Hepatocyte (in vitro differentiated cells): ENCODE data around the gene GORASP2. TPM values are rescaled to one million over a fixed set of nuclear protein-coding genes. Genes with fewer than 3 reads are reported as not detected.

Experiments
- DNase-seq: peaks from one replicate; pipeline ENCODE4 v3.0.0-alpha.2; 2016; ENCODE audit warnings: low spot score
- H2AFZ ChIP-seq: fragments of 200-600 bp; sonication (generic); 2 replicates; pipeline ENCODE4 v1.6.0; 2016; ENCODE audit warnings: antibody characterized with exemption, mild to moderate bottlenecking
- H3K27ac ChIP-seq: fragments of 200-600 bp; sonication (generic); 2 replicates; pipeline ENCODE4 v1.5.1; 2016; ENCODE audit warnings: mild to moderate bottlenecking
- H3K27me3 ChIP-seq: fragments of 200-600 bp; sonication (generic); 2 replicates; pipeline ENCODE4 v1.6.1; 2016
- H3K36me3 ChIP-seq: fragments of 200-600 bp; sonication (generic); replicated peaks from 2 replicates; pipeline ENCODE4 v1.5.1; 2016; ENCODE audit warnings: low read depth; ENCODE audit not compliant: insufficient read depth
- H3K4me1 ChIP-seq: fragments of 200-600 bp; sonication (generic); 2 replicates; pipeline ENCODE4 v1.5.1; 2016; ENCODE audit warnings: mild to moderate bottlenecking, moderate library complexity; ENCODE audit not compliant: insufficient read depth
- H3K4me2 ChIP-seq: fragments of 200-600 bp; sonication (generic); 2 replicates; pipeline ENCODE4 v1.6.0; 2016
- H3K4me3 ChIP-seq: fragments of 200-600 bp; sonication (generic); 2 replicates; pipeline ENCODE4 v1.5.1; 2016; ENCODE audit warnings: mild to moderate bottlenecking
- H3K79me2 ChIP-seq: fragments of 200-600 bp; sonication (generic); 2 replicates; pipeline ENCODE4 v1.6.0; 2017; ENCODE audit warnings: mild to moderate bottlenecking
- H3K9me2 ChIP-seq: fragments of 200-600 bp; sonication (generic); replicated peaks from 2 replicates; pipeline ENCODE4 v1.6.0; 2017; ENCODE audit warnings: mild to moderate bottlenecking; ENCODE audit not compliant: insufficient read depth
- H3K9me3 ChIP-seq: fragments of 200-600 bp; sonication (generic); 2 replicates; pipeline ENCODE4 v1.5.1; 2016; ENCODE audit warnings: low read depth, mild to moderate bottlenecking
- H4K20me1 ChIP-seq: fragments of 200-600 bp; sonication (generic); 2 replicates; pipeline ENCODE4 v1.6.0; 2016; ENCODE audit warnings: mild to moderate bottlenecking; ENCODE audit not compliant: insufficient read depth, poor library complexity, severe bottlenecking
- CTCF ChIP-seq: fragments of 200-600 bp; sonication (generic); IDR thresholded peaks from 2 replicates; pipeline ENCODE4 v1.5.1; 2016; ENCODE audit warnings: antibody characterized with exemption, mild to moderate bottlenecking; ENCODE audit not compliant: poor library complexity
- EZH2 ChIP-seq: fragments of 200-600 bp; sonication (generic); IDR thresholded peaks from 2 replicates; pipeline ENCODE4 v1.6.1; 2016; ENCODE audit warnings: antibody characterized with exemption, mild to moderate bottlenecking, borderline replicate concordance
- EZH2phosphoT487 ChIP-seq: fragments of 200-600 bp; sonication (generic); IDR thresholded peaks from one replicate; pipeline ENCODE4 v1.6.1; 2018; ENCODE audit warnings: antibody characterized with exemption, mild to moderate bottlenecking, low read depth, moderate library complexity; ENCODE audit not compliant: unreplicated experiment, severe bottlenecking
- WGBS: methylation state at CpG from one replicate; pipeline ENCODE4 v1.1.6; 2016; ENCODE audit warnings: low lambda C conversion rate; ENCODE audit errors: missing lambda C conversion rate; 5-methylcytosine and 5-hydroxymethylcytosine counted together
- polyA plus RNA-seq: library from polyadenylated mRNA; unstranded; fragments of >200 nt; fragmentation: Nextera tagmentation; extraction: Ambion mirVana; gene quantifications from 2 replicates; pipeline ENCODE4 v1.2.1, GENCODE V29; 2016
- total RNA-seq: library from RNA; depleted of rRNA; stranded (reverse); fragments of >200 nt; gene quantifications from 2 replicates; pipeline ENCODE4 v1.2.3, GENCODE V29; 2014

The GORASP2 gene
- total and polyA plus RNA-seq, 2 experiments from 2014 or later, result 50.1 to 126 TPM

GRCh38 chr2:170883683-170884082 is 45.4 kb upstream of the GORASP2 start:
- no peak overlapping the region for H2AFZ ChIP-seq
- no peaks in the 10 kb centered on the region for H3K9me3 ChIP-seq
- no peaks in the 10 kb centered on the region for H3K9me2 ChIP-seq
- H3K4me1 ChIP-seq, result no peaks in the 10 kb centered on the region
- H3K4me3 ChIP-seq, result no peak overlapping the region
- no peak for DNase-seq
- no peaks in the 10 kb centered on the region for H4K20me1 ChIP-seq
- no peak overlapping the region for H3K27ac ChIP-seq
- H3K4me2 ChIP-seq, result no peak overlapping the region
- H3K79me2 ChIP-seq, result no peaks in the 10 kb centered on the region
- no peak for TF ChIP-seq EZH2phosphoT487
- TF ChIP-seq EZH2, result no peak
- TF ChIP-seq CTCF, result no peak
- H3K27me3 ChIP-seq, result no peaks in the 10 kb centered on the region
- WGBS, result 81% methylated on average over 2 of the region's 2 CpGs
- no peaks in the 10 kb centered on the region for H3K36me3 ChIP-seq

DNA sequence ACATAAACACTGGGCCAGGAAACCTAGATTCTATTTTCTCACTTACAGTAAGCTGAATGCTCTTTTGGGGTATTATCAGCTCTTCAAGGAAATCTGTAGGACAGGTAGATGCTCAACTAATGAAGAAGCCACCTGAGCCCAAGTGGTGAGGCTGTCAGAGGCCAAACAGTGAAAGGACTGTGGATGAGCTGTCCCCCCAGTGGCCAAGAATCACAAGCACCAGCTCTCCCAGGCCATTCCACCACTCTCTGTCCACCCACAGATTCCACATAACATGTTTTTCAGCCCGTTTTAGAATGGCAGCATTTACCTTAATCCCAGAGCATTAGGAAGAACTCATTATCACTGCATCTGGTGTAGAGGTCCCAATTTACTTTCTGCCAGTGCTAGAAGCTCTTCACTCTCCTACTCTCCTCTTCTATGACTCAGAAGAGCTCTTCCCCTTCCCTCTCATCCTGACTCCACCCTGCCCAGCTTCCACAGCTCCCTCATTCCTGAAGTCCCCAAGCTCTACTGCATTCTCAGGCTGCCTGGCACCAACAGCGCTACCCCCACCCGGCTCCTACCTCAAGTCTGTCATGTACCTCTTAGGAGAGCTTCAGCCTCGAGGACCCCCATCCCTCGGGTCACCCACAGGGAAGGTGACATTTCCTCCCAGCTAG is 43.8 kb upstream of the GORASP2 start:
- Histone ChIP-seq H3K79me2 (no peaks in the 10 kb centered on the region), H3K36me3 (no peaks in the 10 kb centered on the region), H3K9me3 (no peaks in the 10 kb centered on the region), H3K9me2 (no peaks in the 10 kb centered on the region), H3K4me2 (no peak overlapping the region), H3K27me3 (no peaks in the 10 kb centered on the region), H3K4me3 (no peak overlapping the region), H2AFZ (no peak overlapping the region), H3K4me1 (no peaks in the 10 kb centered on the region), H3K27ac (no peak overlapping the region), H4K20me1 (no peaks in the 10 kb centered on the region)
- no peak for TF ChIP-seq EZH2phosphoT487
- no peak for TF ChIP-seq EZH2
- 78% methylated on average over 5 of the region's 5 CpGs for WGBS
- no peak for DNase-seq

DNA sequence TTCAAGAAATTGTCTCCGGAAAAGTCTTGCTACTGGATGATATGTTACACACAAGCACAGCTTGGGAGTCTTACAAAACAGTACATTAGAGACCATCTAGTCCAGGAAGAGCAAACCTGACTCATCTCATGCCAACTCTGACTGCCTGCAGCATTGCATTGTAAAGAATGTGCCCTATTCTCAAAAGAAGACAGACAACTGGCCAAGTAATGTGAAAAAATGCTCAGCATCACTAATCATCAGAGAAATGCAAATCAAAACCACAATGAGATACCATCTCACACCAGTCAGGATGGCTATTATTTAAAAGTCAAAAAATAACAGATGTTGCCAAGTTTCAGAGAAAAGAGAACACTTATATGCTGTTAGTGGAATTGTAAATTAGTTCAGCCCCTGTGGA is 42.7 kb upstream of the GORASP2 start:
- Histone ChIP-seq H3K9me3 (no peaks in the 10 kb centered on the region), H3K27me3 (no peaks in the 10 kb centered on the region), H3K36me3 (no peaks in the 10 kb centered on the region), H4K20me1 (no peaks in the 10 kb centered on the region), H3K79me2 (no peaks in the 10 kb centered on the region), H3K4me1 (no peaks in the 10 kb centered on the region), H2AFZ (no peak overlapping the region), H3K9me2 (no peaks in the 10 kb centered on the region), H3K4me2 (no peak overlapping the region), H3K27ac (no peak overlapping the region), H3K4me3 (no peak overlapping the region)
- TF ChIP-seq EZH2phosphoT487, result no peak
- TF ChIP-seq EZH2, result no peak
- no peak for TF ChIP-seq CTCF
- WGBS, result 91% methylated on average over 1 of the region's 1 CpG
- DNase-seq, result no peak

DNA sequence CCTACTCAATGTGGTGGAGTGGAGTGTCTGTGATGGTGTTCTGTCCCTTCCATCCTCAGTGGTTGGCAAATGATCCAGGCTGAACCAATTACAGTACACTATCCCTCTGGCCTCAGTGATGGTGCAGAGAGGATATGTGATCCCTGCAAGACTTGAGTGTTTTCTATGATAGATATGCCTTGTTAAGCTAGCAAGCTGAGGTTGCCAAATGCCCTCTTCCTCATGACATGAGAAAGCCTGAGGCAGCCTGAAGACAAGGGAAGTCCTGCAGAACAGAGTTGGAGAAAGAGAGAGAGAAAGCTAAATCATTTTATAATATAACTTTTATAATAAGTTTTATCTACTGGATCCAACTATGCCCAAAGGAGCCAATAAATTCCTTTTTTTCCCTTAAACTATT is 41.6 kb upstream of the GORASP2 start:
- H3K27ac ChIP-seq, result no peak overlapping the region
- H2AFZ ChIP-seq, result no peak overlapping the region
- no peaks in the 10 kb centered on the region for H3K4me1 ChIP-seq
- H3K27me3 ChIP-seq, result no peaks in the 10 kb centered on the region
- no peak for DNase-seq
- no peak for TF ChIP-seq CTCF
- no peaks in the 10 kb centered on the region for H3K9me2 ChIP-seq
- no peak overlapping the region for H3K4me3 ChIP-seq
- H3K79me2 ChIP-seq, result no peaks in the 10 kb centered on the region
- no peaks in the 10 kb centered on the region for H4K20me1 ChIP-seq
- no peak overlapping the region for H3K4me2 ChIP-seq
- H3K9me3 ChIP-seq, result no peaks in the 10 kb centered on the region
- H3K36me3 ChIP-seq, result no peaks in the 10 kb centered on the region
